Colon (tissue), 2 donors: Measurements from ENCODE around the gene MSMB.
"Not testable (repeated sequence)": the region's sequence is repeated elsewhere in the genome, so short reads cannot be mapped to it uniquely, and the experiment has no call there.

Experiments
- FAIRE-seq: peaks from 2 replicates; lab custom pipeline; 2012; peaks lifted over from hg19 to GRCh38; lab: Jason Lieb, UNC
- donor health status: control.
- donor health status: control.

Gene MSMB

GRCh38 chr10:46006219-46006618 is 39.9 kb downstream of the MSMB start:
- no peak for FAIRE-seq

- no peak for FAIRE-seq
Observed at GRCh38 chr10:46005383-46005782, 40.7 kb downstream of the MSMB start.

- FAIRE-seq, result no peak
Observed at GRCh38 chr10:46004963-46005362, 41.1 kb downstream of the MSMB start.

DNA sequence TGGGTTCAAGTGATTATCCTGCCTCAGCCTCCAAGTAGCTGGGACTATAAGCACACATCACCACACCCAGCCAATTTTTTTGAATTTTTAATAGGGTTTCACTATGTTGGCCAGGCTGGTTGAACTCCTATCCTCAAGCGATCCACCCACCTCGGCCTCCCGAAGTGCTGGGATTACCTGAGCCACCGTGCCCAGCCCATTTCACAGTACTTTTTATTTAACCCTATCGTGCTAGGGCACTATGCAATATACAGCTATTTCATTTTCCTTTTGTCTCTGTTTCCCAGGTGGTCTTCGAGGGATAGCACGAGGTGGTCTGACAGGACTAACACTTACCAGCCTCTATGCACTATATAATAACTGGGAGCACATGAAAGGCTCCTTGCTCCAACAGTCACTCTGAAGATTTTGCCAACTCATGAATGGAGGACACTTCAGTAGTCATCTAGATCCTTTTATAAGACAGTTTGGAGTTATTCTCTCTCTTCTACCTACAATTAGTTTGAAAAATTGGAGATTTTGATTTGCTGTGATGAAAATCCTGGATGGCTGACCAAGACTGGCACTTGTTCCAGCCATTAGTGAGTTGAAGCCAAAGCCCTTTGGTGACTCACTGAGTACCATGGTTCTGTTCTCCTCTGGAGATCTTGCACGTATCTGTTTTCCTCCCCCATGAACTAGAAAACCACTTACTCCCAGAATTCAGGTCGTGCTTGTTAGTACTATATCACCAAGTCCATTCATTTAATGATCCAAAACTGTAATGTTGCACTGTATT is 43.0 kb downstream of the MSMB start:
- FAIRE-seq, result no peak

DNA sequence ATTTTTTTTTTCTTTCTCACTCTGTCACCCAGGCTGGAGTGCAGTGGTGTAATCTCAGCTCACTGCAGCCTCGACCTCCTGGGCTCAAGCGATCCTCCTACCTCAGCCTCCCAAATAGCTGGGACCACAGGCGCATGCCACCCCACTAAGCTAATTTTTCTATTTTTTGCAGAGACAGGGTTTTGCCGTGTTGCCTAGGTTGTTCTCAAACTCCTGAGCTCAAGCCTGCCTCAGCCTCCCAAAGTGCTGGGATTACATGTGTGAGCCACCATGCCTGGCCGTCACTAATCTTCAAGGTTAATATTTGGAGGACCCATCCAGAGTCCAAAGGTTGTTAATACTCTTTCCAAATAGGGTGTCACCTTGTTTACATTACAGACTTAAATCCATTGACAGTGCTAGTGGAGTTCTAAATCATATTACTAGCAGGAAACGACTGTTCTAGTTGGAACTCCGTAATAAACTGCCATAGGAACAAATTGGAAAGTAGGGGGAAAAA is 43.8 kb downstream of the MSMB start:
- not testable (repeated sequence) for FAIRE-seq

DNA sequence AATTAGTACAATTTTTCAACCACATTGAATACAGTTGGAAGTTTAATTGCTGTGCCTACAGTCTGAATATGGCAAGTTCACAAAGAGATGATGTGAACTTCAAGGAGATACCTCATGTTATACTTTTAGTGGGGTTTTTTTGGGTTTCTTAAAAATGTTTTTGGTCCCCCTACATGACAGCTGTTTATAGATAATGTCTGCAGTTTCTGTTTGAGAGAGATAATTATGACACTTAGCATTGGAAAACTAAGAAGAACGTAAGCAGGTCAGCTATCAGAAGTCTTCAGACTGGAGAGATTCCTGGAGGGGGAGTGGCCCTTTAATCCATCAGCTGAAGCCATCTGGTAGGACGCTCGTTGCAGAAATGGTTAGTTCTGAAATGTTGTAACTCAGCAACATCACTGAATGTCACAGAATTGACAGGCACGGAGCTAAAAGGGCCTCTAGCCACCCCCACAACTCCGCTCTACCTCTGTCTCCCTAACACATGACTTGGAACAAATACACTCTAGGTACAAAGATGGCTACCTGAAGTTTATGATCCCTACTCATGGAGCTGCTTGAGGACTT is 44.8 kb downstream of the MSMB start:
- no peak for FAIRE-seq

DNA sequence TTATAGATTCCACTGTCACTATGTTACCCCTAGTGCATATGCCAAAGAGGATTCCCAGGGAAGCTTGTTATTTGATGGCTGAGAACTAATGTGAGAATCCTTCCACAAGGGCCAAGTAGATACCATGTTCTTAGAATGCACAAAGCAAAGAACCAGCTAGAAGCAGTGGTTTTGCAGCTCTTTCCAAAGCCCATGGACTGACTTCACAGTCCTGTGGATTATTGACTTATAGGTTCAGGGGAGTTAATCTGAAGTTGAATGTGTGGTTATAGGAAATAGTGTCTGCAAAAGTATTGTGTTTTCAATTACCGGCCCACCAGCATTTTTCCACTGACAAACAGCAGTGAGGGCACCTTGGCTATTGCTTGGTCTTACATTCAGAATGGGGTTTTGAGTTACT is 45.5 kb downstream of the MSMB start:
- FAIRE-seq, result no peak

- not testable (repeated sequence) for FAIRE-seq
Observed at GRCh38 chr10:45999955-46000354, 46.1 kb downstream of the MSMB start.

DNA sequence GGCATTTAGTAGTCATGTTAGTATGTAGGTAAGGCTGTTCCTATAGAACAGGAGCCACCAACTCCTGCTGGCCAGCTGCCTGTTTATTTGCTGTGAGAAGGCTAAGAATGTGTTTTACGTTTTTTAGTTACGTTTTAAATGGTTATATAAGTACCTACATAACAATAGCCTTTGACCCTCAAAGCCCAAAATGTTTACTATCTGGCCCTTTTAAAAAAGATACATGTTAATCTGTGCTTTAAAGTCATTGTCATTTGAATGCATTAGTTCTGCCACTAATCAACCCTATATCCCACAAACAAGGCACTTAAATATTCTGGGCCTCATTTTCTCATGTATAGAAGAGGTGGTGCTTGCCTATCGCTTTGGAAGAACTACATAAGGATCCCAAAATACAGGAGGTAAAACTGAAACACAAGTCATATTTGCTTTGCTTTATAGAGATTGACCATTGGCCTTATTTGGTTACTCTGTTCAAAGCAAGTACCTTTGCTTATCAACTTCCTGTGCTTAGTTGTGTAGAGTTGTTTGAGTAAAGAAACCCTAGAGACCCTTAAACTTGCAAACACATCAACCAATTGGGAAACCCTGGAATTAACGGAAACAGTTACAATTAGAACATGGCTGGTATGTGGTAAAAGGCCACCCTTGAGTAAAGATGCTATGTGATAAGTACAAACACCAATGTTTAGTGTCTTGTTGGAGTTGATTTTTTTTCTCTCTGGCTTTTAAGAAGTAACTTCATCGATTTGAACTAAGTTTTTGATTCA is 47.9 kb downstream of the MSMB start:
- no peak for FAIRE-seq

GRCh38 chr10:45997557-45997956 is 48.5 kb downstream of the MSMB start:
- no peak for FAIRE-seq

DNA sequence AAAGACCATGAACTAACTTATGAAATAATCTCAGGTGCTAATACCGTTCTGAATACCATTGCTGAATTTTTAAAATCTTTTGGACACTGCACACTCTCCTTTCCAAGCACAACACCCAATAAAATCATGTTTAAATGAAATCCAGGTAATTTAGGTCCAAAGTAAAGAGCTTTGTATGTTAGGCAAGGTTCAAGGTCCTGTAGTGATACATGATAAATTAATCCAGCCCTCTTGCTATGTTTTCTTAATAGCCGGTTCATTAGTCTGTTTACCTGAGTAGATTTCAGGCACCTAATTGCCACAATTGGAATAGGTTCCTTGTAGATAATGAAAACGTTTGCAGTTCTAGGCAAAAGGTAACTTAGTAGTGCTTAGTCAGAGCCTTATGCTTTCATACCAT is 60.5 kb downstream of the MSMB start:
- FAIRE-seq, result not testable (repeated sequence)

GRCh38 chr10:45984473-45984872 is 61.6 kb downstream of the MSMB start:
- FAIRE-seq, result not testable (repeated sequence)

DNA sequence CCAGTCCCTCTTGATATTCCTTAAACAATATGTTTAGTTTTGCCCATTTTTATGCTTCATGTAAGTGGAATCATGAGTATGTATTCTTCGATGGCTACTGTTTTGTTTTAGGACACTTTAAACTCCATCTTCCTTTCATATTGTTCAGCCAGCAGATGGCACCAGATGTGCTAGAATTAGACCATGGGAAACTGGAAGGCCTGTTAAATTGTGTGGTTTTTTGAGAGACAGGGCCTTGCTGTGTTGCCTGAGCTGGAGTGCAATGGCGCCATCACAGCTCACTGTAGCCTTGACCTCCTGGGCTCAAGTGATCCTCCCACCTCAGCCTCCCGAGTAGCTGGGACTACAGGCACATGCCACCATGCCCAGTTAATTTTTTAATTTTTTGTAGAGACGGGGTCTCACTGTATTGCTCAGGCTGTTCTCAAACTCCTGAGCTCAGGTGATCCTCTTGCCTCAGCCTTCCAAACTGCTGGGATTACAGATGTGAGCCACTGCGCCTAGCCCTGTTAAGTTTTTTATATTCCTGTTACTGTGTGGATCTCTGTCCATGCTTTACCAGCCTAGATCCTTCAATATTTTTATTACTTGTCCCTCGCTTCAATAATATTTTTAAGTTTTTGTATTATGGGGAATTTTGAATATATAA is 62.4 kb downstream of the MSMB start:
- not testable (repeated sequence) for FAIRE-seq
